ENCODE measurements around the gene TAS1R3.
"Not testable (repeated sequence)": the region's sequence is repeated elsewhere in the genome, so short reads cannot be mapped to it uniquely, and the experiment has no call there.

Gene TAS1R3

DNA sequence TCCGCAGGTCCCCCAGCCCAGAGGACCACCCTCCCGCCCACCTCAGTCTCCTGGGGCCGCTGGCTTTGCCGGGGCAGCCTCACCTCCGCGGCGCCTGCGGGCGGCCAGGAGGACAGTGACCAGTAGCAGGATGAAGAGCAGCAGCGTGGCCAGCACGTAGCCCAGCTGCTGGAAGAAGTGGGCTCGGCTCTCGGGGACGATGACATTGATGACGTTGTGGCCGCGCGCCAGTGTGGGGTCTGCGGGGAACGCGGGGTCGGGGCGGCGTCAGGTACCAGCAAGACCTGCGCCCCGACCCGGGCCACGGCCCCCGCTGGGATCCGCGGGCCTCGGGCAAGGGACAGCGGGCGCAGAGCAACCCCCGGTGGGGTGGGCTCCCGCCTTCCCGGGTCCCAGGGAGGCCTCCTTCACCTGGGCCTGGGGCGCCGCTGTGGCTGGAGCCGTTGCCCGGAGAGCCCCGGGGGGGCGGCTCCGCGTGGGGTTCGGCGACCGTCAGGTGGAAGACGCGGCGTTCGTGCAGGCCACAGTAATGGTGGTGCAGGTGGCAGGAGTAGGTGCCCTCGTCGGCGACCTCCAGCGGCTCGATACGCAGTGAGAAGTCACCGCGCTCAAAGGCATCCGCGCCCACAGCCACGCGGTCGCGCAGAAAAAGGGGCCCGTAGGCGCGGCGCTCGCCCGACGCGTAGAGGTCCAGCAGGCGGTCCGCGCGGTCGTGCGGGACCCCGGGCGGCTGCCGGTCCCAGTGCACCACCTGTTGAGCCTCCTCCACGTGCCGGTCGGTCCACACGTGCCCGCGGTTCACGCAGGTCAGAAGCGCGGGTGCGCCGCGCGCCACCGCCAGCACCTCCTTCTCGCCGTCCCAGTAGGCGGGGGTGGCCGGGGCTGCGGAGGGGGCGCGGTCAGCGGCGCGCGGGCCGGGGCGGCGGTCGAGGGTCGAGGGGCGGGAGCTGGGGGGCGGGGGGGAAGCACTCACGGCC, 23.5 kb downstream of the TAS1R3 start:
- no peak for DNase-seq (ENCODE audit: low read depth in 2 of 2)

- DNase-seq (ENCODE audit: low read depth in 2 of 2), result no peak
Observed at GRCh38 chr1:1355416-1355815, 24.3 kb downstream of the TAS1R3 start.

GRCh38 chr1:1356166-1356795, 25.2 kb downstream of the TAS1R3 start:
- DNase-seq (ENCODE audit: low read depth in 2 of 2), result no peak

- DNase-seq (ENCODE audit: low read depth in 2 of 2), result no peak
Observed at GRCh38 chr1:1356796-1357401, 25.8 kb downstream of the TAS1R3 start.

DNA sequence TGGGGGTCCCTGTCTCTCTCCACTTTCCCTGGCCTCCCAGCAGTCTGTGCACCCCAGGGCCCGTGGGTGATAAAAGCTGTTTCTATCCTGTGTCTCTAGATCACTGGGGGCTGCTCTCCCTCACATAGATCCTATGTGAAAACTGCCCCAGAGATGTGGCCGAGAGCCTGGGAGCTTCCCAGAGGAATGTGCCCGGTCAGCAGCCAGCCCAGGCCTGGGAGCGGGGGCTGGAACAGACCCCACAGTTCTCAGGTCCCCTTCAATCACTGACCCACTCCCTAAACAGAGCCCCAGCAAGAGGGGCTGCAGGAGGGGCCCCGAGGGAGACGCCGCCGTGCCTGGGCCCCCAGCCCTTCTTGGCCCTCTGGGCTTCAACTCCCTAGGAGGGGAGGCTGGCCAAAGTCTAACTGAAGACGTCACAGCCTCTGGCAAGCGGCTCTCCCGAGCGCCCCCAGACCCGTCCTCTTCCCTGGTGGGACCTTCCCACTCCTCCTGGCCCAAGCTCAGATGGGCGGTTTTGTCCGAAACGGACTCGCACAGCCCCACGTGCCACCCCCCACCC, 26.9 kb downstream of the TAS1R3 start:
- DNase-seq (ENCODE audit: low read depth in 2 of 2), result no peak

DNA sequence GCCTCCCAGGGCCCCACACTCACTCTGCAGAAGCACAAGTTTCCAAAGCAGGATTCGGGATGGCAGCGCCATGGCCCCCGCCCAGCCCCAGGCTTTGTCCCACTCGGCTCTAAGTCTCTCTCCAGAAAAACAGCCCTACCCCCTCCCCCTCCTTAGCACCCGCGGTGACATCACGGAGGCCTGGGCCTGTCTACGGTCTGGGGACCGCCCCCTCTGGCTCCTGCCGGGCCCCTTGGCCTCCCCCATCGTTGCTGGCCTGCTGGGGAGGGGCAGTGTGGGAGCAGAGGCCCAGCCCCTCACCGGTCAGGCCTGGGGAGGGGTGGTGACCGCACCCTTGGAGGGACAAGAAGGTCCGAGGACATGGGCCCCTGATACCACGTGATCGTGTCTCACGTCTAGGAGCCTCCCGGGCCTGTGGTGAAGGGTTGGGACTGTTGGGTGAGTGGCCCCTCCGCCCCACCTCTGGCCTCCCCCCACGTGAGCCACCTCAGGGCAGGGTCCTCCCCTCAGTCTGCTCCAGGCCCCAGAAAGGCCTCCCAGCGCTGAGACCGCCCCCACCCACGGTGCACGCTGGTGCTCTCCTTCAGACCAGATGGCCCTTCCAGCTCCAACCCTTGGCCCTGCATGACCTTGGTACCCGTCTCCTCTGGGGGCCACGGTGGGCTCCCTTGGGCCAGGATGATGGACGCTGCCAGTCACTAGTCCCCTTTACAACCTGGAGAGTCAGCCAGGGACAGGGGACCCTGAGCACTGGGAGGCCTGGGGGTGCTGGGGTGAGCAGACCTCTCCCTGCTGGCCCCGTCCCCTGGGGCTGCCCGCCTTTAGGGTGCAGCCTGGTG, 27.6 kb downstream of the TAS1R3 start, which contains the start of gene MXRA8:
Gene MXRA8 (minus strand): TSS at position 123 of the 839 bp plus-strand sequence. CDS start 51 bp downstream, at position 72.
- DNase-seq (ENCODE audit: low read depth in 2 of 2), result no peak

- no peak for DNase-seq (ENCODE audit: low read depth in 2 of 2)
Observed at GRCh38 chr1:1359308-1359663, 28.2 kb downstream of the TAS1R3 start.

- DNase-seq (ENCODE audit: low read depth in 2 of 2), result no peak
Observed at GRCh38 chr1:1359664-1360468, 28.8 kb downstream of the TAS1R3 start.

DNA sequence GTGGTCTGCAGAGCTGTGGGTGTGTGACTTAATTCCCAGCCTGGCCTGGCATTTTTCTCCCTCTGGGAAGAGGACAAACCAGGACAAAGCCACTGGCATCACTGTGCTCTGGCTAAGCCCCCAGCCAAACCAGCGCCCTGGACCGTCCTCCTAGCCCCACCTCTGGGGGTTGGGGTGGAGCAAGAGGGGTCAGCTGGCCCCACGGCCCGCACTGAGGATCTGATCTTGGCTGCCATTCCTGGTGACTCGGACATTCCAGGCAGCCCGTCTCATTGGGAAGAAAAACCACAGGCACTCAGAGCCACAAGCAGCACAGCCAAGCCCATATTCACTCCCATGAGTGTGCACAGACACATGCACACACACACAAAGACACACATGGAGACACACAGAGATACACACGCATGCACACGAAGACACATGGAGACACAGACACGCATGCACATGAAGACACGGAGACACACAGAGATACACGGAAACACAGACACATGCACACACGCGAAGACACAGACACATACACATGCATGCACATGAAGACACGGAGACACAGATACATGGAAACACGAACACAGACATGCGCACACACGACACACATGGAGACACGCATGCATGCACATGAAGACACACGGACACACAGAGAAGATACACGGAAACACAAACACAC, 29.6 kb downstream of the TAS1R3 start:
- no peak for DNase-seq (ENCODE audit: low read depth in 2 of 2)

DNA sequence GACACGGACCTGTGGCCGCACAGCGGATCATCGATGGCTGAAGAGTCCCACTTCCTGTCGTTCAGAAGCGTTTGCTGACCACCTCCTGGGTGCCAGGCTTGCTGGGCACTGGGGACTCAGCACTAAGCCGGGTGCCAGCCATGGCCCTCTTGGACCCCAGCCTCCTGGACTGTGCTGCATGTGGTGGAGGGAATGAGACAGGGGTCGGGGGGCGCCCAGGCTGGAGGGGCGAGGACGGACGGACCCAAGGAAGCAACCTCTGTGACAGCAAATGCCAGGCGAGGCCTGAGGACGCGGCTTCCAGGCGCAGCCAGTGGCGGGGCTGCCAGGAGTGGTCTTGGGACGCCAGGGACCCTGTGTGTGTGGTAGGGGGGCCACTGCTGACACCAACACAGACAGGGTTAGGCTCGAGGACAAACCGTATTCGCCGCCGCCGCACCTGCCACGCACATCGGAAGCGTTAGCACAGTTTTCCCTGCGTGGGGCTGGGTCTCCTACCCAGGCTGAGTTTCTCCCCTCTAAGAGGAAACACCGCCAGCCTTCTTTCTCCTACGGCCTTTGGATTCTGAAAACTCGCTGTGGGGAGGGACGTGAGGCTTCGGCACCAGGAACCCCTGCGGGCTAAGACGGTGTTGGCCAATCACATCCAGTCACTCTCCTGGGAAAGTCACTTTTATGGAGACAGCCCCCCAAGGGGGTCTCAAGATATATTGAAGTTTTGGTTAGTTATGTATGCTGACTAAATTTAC, 30.3 kb downstream of the TAS1R3 start:
- no peak for DNase-seq (ENCODE audit: low read depth in 2 of 2)

- DNase-seq (ENCODE audit: low read depth in 2 of 2), result no peak
Observed at GRCh38 chr1:1361982-1362423, 30.9 kb downstream of the TAS1R3 start.

DNA sequence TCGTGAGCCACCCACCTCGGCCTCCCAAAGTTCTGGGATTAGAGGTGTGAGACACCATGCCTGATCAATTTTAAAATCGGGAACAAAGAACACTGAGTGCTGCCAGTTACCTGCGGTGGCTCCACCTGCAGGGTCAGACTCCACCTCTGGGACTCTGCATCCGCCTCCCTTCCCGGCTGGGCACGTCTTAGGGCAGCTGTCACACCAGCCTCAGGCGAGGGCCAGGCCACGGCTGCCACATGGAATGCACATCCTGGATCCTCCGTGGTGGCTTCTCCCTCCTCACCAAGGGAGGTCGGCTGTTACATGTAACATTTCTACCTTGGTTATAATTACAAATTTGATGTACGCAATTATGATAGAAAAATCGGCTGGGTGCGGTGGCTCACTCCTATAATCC, 33.2 kb downstream of the TAS1R3 start:
- DNase-seq (ENCODE audit: low read depth in 2 of 2), result no peak

DNA sequence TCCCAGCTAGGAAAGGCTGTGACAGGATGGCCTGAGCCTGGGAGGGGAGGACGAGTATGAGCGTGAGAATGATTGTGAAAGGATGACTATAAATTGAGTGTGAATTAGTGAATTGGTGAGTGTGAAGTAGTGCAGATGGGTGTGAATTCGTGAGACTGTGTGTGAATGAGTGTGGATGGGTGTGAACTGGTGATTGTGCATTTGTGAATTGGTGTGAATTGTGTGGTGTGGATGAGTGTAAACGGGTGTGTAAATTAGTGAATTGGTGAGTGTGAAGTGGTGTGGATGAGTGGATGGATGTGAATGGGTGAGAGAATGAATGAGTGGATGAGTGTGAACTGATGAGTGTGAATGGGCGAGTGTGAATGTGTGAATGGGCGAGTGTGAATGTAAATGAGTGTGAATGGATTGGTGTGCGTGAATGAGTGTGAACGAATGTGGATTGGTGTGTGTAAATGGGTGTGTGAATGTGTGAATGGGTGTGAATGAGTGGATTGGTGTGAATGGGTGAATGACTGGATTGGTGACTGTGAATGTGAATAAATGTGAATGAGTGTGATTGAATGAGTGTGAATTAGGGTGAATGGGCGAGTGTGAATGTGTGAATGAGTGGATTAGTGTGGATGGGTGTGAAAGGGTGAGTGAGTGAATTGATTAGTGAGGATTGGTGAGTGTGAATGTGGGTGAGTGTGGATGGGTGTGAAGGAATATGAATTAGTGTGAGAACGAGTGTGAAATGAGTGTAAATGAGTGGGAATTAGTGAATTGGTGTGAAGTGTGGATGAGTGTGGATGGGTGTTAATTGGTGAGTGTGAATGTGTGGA, 35.0 kb downstream of the TAS1R3 start:
- DNase-seq (ENCODE audit: low read depth in 2 of 2), result no peak

GRCh38 chr1:1366699-1367066, 35.6 kb downstream of the TAS1R3 start:
- no peak for DNase-seq (ENCODE audit: low read depth in 2 of 2)

GRCh38 chr1:1367315-1367714, 36.2 kb downstream of the TAS1R3 start:
- DNase-seq (ENCODE audit: low read depth in 2 of 2), result no peak

DNA sequence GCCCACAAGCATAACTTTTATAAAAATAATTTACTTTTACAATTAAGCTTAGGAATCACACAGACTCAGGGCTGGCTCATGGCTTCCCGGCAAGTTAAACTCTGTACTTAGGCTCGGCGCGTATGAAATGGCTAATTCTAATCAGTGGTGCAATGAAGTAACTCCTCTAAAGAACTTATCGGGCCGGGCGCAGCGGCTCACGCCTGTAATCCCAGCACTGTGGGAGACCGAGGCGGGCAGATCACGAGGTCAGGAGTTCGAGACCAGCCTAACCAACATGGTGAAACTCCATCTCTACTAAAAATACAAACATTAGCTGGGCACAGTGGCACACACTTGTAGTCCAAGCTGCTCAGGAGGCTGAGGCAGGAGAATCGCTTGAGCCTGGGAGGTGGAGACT, 39.0 kb downstream of the TAS1R3 start:
- DNase-seq (ENCODE audit: low read depth in 2 of 2), result not testable (repeated sequence)

GRCh38 chr1:1370771-1371300, 39.8 kb downstream of the TAS1R3 start:
- no peak for DNase-seq (ENCODE audit: low read depth in 2 of 2)

DNA sequence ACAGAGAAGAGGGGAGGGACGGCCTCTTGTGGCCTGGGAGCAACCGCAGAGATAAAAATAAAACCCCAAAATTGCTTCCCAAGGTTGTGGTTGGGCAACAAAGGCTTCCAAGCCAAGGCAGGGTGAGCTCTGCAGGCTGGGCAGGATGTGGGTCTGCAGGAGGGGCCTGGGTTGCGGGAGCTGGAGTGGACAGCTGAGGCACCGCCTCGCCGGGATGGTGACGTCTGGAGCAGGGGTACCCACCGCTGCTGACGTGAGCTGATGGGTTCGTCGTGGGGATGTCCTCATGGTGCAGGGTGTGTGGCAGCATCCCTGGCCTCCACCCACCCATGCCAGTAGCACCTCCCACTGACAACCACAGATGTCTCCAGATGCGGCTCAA, 40.3 kb downstream of the TAS1R3 start:
- DNase-seq (ENCODE audit: low read depth in 2 of 2), result peak in 1 of 2 donors; percentile 15

Measured in stimulated activated CD8-positive, alpha-beta memory T cell treated with anti-CD3 and anti-CD28 coated beads, Interleukin-7, amount 100 ng/mL, for 1 hour (primary cell).